HT-29 (cell line): ENCODE results near the gene SEC24B. TPM values are rescaled to one million over a fixed set of nuclear protein-coding genes. Genes with fewer than 3 reads are reported as not detected.
A peak's percentile ranks its signal among the peaks of the same experiment; 100 is the strongest.
"Not testable (repeated sequence)": the region's sequence is repeated elsewhere in the genome, so short reads cannot be mapped to it uniquely, and the experiment has no call there.

Experiments used
- DNase-seq: peaks from one replicate; pipeline ENCODE4 v3.0.0-alpha.2; 2015; ENCODE audit warnings: low spot score
- small RNA-seq: library from RNA; depleted of rRNA; stranded (forward); fragments of <200 nt; gene quantifications from one replicate; pipeline ENCODE3, GENCODE V24; 2014
- total RNA-seq: library from RNA; depleted of rRNA; stranded (reverse); fragments of >200 nt; shearing (Covaris generic); gene quantifications from 2 replicates; pipeline ENCODE4 v1.2.3, GENCODE V29; 2014; rRNA removed

SEC24B gene
- total RNA-seq, 1 experiment from 2014 or later, result 10.1 TPM

- peak; percentile 12 for DNase-seq
Measured at GRCh38 chr4:109576462-109576861, 142.8 kb downstream of the SEC24B start.

GRCh38 chr4:109578846-109579245 lies 145.2 kb downstream of the SEC24B start:
- DNase-seq, result no peak

GRCh38 chr4:109579997-109580396 lies 146.4 kb downstream of the SEC24B start:
- not testable (repeated sequence) for DNase-seq

GRCh38 chr4:109588176-109588575 lies 154.6 kb downstream of the SEC24B start:
- DNase-seq, result no peak

- no peak for DNase-seq
Measured at GRCh38 chr4:109589119-109589518, 155.5 kb downstream of the SEC24B start.

- DNase-seq, result no peak
Measured at GRCh38 chr4:109589605-109590004, 156.0 kb downstream of the SEC24B start.

Small RNA genes within 50 kb of the gene (small RNA-seq; reads per million reads assigned to genes)
- gene MIR576, result 0.50 reads per million
- gene RN7SL55P, result not detected

Other genes with a start within 250 kb of the SEC24B start
- gene COL25A1, start 131.2 kb upstream of the SEC24B start, total RNA-seq, result not detected in 2 replicates
- gene MCUB, start 126.4 kb downstream of the SEC24B start, total RNA-seq, result 2.2 and 4.2 TPM in 2 replicates